Right renal cortex interstitium (tissue), 3 donors: ENCODE measurements around the gene NAALADL2. TPM values are rescaled to one million over a fixed set of nuclear protein-coding genes. Genes with fewer than 3 reads are reported as not detected.
"Not testable (repeated sequence)": the region's sequence is repeated elsewhere in the genome, so short reads cannot be mapped to it uniquely, and the experiment has no call there.

Source experiments
- DNase-seq, 3 donors: peaks; one replicate each; pipeline ENCODE4 v3.0.0-alpha.2; 2013; ENCODE audit warnings: low read depth in 3 of 3, low spot score in 2 of 3
- polyA plus RNA-seq, 3 donors: library from polyadenylated mRNA; unstranded; fragments of 120-200 nt; gene quantifications; one replicate each; pipeline ENCODE4 v1.2.1, GENCODE V29; 2013; ENCODE audit not compliant: insufficient read length in 3 of 3

NAALADL2 gene
- polyA plus RNA-seq, 3 donors: 18.2 to 22.0 (median 20.4) TPM

- DNase-seq: not testable (repeated sequence)
These were observed 755.0 kb downstream of the NAALADL2 start for GRCh38 chr3:175614107-175614506.

- no peak for DNase-seq
These were observed 758.1 kb downstream of the NAALADL2 start for GRCh38 chr3:175617247-175617646.

- DNase-seq: no peak
These were observed 760.2 kb downstream of the NAALADL2 start for GRCh38 chr3:175619369-175619768.

- no peak for DNase-seq
These were observed 761.0 kb downstream of the NAALADL2 start for GRCh38 chr3:175620093-175620492.

- no peak for DNase-seq
These were observed 761.4 kb downstream of the NAALADL2 start for GRCh38 chr3:175620532-175620931.

- no peak for DNase-seq
These were observed 781.8 kb downstream of the NAALADL2 start for GRCh38 chr3:175640958-175641357.

GRCh38 chr3:175646865-175647264, 787.7 kb downstream of the NAALADL2 start:
- no peak for DNase-seq

GRCh38 chr3:175648899-175649298, 789.8 kb downstream of the NAALADL2 start:
- DNase-seq: no peak

GRCh38 chr3:175651716-175652115, 792.6 kb downstream of the NAALADL2 start:
- no peak for DNase-seq

GRCh38 chr3:175655351-175655750, 796.2 kb downstream of the NAALADL2 start:
- DNase-seq: no peak

GRCh38 chr3:175656461-175656860, 797.3 kb downstream of the NAALADL2 start:
- DNase-seq: no peak

GRCh38 chr3:175659670-175660350, 800.7 kb downstream of the NAALADL2 start:
- no peak for DNase-seq

GRCh38 chr3:175662815-175663214, 803.7 kb downstream of the NAALADL2 start:
- DNase-seq: no peak

GRCh38 chr3:175664911-175665310, 805.8 kb downstream of the NAALADL2 start:
- no peak for DNase-seq

GRCh38 chr3:175668300-175668699, 809.2 kb downstream of the NAALADL2 start:
- no peak for DNase-seq

GRCh38 chr3:175670557-175670956, 811.4 kb downstream of the NAALADL2 start:
- DNase-seq: no peak

- peak; percentile 27 to 45 (median 35) for DNase-seq
These were observed 813.1 kb downstream of the NAALADL2 start for GRCh38 chr3:175672119-175672689.

GRCh38 chr3:175679568-175679967, 820.4 kb downstream of the NAALADL2 start:
- DNase-seq: no peak

GRCh38 chr3:175692256-175692655, 833.1 kb downstream of the NAALADL2 start:
- no peak for DNase-seq

GRCh38 chr3:175695251-175695650, 836.1 kb downstream of the NAALADL2 start:
- DNase-seq: no peak

- DNase-seq: no peak
These were observed 843.8 kb downstream of the NAALADL2 start for GRCh38 chr3:175702956-175703355.

GRCh38 chr3:175704366-175705055, 845.4 kb downstream of the NAALADL2 start:
- no peak for DNase-seq
